GM18868 (cell line): ENCODE measurements around the gene ARMC3.

Experiments
- ATAC-seq: cut with Tn5 transposase; IDR thresholded peaks from one replicate; pipeline ENCODE4 v1.9.1; 2021; ENCODE audit warnings: mild to moderate bottlenecking, moderate library complexity; ENCODE audit not compliant: unreplicated experiment

Gene ARMC3

DNA sequence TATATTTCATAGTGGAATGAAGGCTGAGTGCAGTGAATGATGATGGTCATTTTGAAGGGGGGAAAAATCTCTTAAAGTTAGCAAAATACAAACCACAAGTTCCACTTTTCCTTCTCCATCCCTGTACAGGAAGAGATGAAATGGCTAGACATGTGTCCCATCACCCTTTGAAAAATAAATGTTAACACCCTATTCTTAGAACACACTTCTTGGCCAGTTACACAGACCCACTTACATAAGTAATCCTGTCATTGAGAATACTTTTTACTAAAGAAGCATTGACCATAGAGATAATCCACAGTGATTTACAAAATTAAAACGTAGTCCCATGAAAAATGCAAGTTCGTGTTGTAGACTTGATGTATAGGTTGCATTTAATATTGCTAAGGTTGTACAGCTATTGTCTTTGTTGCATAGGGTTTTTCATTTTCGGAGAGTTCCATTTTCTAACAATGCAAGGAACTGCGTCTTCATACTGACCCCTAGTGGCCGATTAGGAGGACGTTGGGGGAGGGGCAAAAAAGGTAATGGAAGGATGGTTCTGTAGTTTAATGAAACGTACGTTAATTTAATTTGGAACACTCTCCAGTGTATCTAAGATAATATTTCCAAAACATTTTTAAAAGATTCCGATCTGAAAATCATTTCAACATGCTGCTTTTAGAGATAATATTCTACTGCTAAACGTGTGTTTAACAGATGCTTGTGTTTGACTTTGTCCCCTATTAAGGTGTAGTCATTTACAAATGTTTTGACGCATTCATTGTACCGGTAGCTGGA, 60.9 kb downstream of the ARMC3 start:
- peak; percentile 40 for ATAC-seq

DNA sequence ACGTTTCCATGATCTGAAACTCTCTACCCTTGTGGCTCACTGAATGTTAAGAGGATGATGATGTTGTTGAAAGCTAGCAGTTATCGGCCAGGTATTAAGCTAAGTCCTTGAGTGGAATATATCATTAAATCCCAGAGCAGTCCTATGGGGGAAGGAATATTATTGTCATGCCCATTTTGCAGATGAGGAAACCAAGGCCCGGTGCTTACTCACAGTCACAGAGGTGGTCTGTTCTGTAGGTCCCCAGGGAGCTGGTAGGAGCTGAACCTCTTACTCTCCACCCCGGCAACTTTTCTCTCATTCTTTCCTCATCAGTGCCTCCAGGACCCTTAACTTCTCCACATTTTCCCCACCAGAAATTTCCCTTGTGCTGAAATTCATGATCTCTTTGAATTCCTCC, 62.6 kb downstream of the ARMC3 start:
- no peak for ATAC-seq

DNA sequence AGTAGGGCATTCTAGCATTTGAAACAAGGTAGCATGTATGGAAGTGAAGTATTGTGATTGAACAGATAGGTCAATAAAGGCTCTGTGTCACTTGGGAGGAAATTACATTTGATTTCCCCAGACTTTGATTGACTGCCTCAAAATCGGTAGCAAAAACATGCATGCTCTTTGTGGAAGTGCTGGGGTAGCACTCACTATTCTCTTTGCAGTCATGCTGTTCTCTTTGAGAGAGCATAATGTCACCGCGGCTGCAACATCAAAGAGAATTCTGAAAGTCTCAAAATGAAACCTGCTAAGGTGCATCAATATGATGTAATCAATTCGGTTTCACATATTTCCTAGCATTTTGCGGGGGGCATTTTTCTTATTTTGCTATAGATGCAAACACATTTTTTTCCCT, 64.2 kb downstream of the ARMC3 start:
- peak; percentile 80 for ATAC-seq

DNA sequence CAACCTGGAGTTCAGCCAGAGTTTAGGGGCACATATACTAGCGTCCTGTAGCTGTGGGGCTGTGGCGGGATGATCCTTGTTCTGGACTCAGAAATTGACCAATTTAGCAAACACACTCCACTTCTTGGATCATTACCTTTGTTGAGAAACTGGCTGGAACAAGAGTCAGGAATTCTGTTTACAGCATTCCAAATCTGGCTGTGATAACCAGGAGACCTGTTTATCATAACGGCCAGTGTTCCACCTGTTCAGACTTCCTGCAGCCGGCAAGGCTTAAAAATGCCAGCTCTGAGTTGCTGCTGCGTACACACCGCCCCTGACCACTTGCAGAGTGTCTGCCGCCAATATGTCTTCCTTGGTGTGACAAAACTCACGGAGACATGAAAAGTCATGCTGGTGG, 64.8 kb downstream of the ARMC3 start:
- no peak for ATAC-seq

DNA sequence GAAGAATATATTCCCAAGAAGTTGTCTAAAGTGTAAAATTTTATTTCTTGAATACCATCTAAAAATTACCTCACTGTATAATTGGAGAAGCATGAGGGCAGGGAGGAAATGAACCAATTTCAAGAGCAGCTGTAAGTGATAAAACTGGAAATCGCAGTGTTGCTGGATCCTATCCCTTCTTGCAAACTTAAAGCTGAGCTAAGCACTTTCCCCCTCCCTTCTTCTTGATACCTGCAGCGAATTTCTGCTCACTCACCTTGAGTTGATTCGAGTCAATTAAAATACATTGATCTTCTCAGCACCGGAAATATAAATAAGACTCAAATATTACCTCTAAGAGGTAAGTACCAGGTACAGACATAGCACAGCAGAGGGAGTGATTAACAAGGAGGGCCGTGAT, 65.5 kb downstream of the ARMC3 start:
- ATAC-seq = no peak

DNA sequence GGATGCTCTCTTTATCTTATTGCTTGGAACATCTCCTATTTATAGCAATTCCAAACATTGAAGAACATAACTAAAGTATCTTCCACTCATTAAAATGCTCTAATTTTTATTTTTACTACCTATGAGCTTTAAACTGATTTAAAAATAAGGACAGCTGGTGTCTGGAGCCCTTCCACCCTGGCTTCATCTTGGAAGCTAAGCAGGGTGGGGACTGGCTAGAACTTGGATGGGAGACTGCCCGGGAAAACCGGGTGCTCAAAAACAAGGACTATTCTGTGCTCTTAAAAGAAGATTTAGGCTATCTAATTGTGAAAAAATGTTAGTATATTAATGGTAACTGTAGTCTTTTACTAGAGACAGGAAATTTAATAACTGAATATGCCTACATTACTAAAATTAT, 69.2 kb downstream of the ARMC3 start:
- ATAC-seq = no peak

DNA sequence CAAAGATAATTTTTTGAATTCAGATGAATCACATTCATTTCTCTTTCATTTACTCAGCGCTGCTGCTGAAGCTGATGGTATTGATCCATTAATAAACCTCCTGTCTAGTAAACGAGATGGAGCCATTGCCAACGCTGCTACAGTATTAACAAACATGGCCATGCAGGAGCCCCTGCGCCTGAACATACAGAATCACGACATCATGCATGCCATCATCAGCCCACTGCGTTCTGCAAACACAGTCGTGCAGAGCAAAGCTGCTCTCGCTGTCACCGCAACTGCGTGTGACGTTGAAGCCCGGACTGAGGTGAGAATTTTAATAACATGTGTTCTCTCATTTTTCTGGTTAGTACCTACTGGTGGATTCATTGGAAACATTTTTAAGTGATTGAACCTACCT, 70.2 kb downstream of the ARMC3 start:
- no peak for ATAC-seq

DNA sequence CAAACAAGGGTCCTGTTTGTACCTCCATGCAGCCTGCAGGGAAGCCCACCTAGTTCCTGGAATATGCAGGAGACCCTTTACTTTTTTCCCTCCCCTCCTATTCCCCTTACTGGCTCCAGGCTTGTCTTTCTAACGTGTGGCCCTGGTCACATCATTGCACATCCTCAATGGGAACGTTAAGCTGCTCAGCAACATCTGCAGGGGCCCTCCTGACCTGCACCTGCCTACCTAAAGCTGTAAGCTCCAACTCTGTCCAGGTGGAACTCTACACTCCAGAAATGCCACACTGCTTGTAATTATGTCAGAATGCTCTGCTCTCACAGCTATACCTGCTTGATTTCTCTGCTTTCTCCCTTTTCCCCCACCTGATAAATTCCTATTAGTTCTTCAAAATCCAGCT, 72.1 kb downstream of the ARMC3 start:
- ATAC-seq = no peak

DNA sequence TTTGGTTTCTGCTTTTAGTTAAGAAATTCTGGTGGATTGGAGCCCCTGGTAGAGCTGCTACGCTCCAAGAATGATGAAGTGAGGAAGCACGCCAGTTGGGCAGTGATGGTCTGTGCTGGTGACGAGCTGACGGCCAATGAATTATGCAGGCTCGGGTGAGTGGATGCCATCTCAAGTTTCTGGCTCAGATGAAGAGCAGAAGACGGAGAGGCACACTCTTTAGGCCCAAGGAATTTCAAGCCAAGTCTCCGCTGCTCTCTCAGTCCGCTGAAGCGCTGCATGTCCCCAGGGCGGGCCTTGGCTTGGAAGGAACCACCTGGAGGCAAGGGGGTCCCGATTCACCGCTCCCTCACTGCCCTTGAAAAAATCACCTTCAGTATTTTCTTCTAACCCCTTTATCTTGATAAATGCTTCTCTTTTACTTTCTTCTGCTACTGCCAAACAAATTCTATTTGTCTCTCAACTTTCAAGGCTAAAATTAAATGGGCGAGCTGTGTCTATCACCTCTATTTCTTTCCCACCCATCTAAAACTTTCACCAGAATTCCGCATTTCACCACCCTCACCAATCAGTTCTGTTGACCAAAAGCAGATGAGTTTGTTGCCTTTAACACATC, 74.2 kb downstream of the ARMC3 start:
- ATAC-seq = no peak

DNA sequence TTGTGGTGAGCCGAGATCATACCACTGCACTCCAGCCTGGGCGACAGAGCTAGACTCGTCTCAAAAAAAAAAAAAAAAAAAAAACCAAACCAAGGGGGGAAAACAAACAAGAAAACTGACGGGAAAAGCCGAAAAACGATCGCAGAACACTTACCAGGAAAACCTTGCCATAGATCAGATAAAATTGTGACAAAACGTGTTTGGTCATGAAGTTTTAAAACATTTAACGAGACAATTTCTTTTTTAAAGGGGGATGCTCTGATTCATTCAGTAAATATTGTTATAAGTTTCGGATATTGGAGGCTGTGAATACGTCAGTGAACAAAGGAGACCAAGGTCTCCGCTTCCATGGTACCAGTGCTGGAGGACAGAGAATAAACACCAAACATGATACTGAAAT, 77.3 kb downstream of the ARMC3 start:
- ATAC-seq = no peak

DNA sequence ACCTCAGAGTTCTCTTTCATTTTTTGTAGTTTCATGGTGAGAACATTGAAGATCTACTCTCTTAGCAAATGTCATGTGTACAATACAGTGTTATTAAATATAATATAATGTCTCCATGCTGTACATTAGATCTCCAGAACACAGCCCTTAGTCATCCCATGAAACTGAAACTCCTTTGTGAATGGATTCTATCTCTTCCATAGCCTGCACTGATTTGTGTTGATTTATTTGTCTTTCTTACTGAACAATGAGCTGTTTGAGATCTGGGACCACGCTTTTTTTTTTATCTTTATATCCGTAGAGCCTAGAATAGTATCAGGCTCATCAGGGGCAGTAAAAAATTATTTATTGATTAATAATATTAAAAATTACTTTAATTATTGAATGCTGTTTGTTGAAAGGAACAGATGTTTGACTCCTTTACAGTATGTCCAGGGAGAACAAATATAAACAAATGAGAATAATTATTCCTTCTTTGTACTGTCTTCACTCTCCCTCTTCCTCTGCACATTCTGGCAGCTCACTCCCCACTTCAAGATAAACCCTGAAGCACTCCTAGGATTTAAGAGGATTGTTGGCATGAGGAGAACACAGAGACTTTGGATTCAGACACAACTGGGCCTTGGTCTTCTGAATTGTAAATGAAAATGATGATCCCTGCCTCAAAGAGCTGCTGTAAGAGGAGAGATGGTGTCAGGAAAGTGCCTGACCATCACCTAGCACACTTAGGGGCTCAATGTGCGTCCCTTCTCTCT, 85.9 kb downstream of the ARMC3 start:
- no peak for ATAC-seq

DNA sequence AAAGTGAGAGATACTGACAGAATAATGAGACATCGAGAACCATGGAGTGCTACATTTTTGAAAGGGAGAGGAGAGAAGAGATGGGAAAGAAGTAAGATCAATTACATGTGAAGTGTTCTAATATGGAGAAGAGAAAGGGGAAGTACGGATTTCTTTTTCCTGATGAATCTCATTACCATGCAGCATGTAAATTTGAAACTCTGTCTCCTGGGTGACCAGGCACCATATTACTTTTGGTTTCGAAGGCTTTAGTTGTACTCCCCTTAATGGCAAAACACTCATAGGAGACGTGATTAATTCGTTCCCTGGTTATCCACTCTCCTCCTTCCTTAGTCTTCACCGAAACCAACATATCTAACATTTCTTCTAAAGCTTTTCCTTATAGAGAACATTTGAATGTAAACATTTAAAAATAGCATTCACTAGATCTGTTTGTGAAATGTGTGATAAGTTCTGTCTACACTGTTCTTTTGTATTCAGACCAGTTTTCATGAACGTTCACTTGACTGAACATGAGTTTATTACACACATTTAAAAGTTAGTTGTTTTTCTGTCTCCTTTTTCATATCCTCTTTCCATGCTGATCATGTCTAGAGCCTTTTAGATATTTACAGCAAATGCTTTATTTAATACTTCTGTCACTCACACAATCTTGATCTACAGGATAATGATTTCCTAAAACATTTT, 87.3 kb downstream of the ARMC3 start:
- peak; percentile 96 for ATAC-seq

DNA sequence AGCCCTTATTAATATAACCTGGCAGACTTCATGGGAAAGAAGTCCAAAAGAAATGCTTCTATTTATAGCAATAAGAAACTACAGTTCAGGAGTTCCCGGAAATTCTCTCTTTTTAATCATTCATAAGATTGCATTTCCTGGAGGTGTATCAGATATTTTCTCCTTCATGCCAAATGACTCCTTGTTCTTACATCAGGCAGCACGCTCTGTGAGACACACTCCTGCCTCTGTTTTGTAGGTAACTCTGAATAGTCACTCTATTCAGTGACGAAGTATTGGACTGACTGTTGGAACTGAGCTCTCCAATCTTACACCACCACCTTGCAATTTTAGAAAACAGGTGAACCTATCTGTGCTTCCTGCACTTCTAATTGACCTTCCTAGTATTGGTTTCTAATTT, 88.8 kb downstream of the ARMC3 start:
- ATAC-seq = no peak

DNA sequence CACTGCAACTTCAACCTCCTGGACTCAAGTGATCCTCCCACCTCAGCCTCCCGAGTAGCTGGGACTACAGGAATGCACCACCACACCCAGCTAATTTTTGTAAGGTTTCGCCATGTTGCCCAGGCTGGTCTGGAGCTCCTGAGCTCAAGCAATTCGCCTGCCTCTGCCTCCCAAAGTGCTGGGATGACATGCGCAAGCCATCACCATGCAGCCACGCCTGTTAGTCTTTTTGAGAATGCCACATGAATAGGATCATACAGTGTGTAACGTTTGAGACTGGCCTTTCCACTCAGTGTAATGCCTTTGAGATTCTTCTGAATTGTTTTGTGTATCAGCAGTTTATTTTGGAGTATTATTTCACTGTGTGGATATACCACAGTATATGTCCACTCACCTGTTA, 91.8 kb downstream of the ARMC3 start:
- no peak for ATAC-seq

DNA sequence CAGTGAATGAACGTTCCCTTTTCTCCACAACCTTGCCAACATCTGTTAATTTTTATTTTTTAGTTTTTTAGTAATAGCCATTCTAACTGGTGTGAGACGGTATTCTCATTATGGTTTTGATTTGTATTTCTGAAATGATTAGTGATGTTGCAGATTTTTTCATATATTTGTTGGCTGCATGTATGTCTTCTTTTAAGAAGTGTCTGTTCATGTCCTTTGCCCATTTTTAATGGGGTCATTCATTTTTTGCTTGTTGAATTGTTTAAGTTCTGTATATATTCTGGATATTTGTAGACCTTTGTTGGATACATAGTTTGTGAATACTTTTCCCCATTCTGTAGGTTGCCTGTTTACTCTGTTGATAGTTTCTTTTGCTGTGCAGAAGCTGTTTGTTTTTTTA, 93.6 kb downstream of the ARMC3 start:
- ATAC-seq = no peak

DNA sequence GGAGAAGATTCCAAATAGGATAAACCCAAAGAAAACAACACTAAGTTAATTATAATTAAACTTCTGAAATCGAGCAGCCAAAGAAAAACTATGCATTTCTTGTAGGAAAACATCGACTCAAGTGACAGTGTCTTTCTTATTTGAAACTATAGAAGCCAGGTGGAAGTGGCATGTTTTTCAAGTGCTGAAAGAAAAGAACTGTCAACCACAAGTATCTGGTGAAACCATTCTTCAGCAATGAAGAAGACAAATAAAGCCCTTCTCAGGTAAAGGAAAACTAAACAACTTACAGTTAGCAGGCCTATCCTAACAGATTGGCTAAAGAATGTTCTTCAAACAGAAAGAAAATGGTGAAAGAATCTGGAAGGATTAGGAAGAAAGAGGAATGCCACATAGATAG, 96.1 kb downstream of the ARMC3 start:
- ATAC-seq = no peak

DNA sequence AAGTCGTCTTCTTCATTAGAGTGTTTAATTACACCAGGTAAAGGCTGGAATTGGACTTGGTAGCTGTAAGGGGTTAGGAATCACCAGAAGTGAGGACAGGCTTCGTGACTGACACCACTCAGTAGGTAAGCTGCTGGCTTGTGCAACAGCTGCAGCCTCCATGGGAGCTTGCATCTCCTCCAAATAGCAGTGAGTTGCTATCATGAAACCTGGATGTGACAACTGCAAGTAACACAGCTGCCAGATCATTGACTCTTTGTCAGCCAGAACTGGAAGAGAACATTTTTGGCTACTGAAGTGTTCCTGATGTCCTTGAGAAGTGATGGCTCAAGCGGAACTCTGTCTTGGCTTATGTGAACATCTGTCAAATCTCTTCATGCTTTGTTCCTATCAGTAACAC, 103.5 kb downstream of the ARMC3 start:
- no peak for ATAC-seq

DNA sequence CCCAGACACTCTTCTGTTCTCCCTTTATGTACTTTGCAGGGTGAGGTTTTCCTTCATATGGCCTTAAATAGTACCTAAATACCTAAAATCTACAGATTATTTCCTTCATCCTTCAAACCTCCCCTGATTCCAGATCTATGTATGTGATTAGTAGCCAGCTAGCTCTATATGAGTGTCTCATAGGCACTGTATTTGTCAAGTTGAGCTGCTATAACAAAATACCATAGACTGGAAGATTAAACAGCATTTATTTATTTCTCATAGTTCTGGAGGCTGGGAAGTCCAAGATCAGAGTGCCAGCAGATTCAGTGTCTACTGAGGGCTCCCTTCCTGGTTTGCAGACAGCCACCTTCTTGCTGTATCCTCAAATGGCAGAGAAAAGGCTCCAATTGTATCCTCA, 106.9 kb downstream of the ARMC3 start:
- no peak for ATAC-seq

DNA sequence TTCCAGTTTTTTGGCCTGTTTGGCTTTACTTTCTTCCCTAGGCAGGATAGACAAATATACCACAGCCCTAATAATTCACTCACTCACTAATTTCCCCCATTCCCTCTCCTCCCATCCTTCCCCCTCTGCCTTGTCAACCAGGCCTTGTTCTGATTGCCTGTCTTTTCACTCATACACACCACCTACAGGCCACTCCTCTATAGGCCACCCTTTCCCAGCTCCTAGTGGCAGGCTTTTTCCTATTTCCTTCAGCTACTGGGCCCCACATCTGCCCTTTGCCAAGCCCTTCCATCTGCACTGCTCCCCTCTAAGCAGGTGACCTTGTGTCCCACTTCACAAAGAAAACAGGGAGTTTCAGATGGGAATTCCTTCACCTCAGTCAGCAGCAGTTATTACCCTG, 107.7 kb downstream of the ARMC3 start:
- ATAC-seq = no peak

DNA sequence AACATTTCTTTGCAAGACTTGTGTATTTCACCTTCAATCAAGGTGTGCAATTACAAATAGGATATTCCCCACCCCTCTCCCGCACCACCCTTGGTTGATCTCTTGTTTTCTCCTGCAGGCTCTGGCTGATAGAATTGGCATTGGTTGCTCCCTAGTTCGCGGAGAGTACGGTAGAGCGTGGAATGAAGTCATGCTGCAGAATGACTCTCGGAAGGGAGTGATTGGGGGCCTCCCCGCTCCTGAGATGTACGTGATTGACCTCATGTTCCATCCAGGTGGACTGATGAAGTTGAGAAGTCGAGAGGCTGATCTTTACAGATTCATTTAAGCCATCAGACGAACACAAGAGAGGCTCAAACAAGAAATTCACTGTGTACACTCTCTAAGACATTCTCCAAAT, 109.3 kb downstream of the ARMC3 start:
- ATAC-seq = no peak

DNA sequence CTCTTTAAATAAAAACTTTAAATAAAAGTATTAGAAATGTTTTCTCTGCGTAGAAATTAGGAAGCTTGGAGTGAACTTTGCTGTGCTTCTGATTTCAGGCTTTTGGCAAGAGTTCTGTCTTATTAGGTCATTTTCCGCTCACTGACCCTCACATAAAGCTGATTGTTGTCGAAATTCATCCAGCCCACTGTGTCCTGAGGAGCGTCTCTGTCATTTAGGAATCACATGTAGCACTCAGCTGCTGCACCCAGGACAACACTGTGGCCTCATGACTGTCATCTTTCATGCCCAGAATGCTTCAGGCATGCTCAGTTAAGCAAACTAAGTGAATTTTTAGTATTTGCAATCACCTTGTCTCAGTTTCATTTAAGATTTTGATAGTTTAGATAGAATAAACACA, 109.7 kb downstream of the ARMC3 start:
- no peak for ATAC-seq

DNA sequence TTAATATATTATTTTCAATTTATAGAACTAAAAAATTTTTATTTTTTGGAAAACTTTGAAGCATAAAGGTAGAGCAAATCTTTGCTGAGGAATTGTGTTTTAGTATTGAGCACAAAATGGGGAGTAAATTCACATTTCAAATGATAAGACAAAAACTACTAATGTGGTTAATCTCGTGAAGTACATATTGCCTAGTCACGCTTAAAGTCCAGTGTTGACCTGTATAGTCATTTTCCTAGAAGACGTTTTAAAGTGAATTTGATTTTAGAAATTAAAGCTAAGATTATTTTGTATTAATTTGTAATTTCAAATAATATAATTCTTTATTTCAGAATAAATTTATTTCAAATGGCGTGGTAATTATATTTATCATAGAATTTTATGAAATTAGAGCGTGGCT, 110.3 kb downstream of the ARMC3 start:
- ATAC-seq = no peak
